GM21786 (cell line): ENCODE measurements around the gene MTX3.

Source experiments
- ATAC-seq: cut with Tn5 transposase; IDR thresholded peaks from one replicate; pipeline ENCODE4 v1.9.1; 2021; ENCODE audit not compliant: unreplicated experiment

MTX3 gene

GRCh38 chr5:79983618-79984017 lies 7.4 kb downstream of the MTX3 start:
- ATAC-seq: no peak

- ATAC-seq: no peak
Observed at GRCh38 chr5:79982136-79982535, 8.9 kb downstream of the MTX3 start.

GRCh38 chr5:79976759-79977515 lies 14.1 kb downstream of the MTX3 start:
- no peak for ATAC-seq

- no peak for ATAC-seq
Observed at GRCh38 chr5:79975422-79975821, 15.6 kb downstream of the MTX3 start.

GRCh38 chr5:79974886-79975285 lies 16.2 kb downstream of the MTX3 start:
- ATAC-seq: no peak

GRCh38 chr5:79973996-79974395 lies 17.1 kb downstream of the MTX3 start:
- no peak for ATAC-seq

GRCh38 chr5:79973511-79973910 lies 17.6 kb downstream of the MTX3 start:
- ATAC-seq: no peak

- ATAC-seq: no peak
Observed at GRCh38 chr5:79971156-79971555, 19.9 kb downstream of the MTX3 start.

GRCh38 chr5:79966448-79966847 lies 24.6 kb downstream of the MTX3 start:
- no peak for ATAC-seq

- ATAC-seq: no peak
Observed at GRCh38 chr5:79964136-79964535, 26.9 kb downstream of the MTX3 start.

- ATAC-seq: no peak
Observed at GRCh38 chr5:79963261-79964061, 27.6 kb downstream of the MTX3 start.

GRCh38 chr5:79962575-79963222 lies 28.4 kb downstream of the MTX3 start:
- no peak for ATAC-seq

GRCh38 chr5:79961716-79962574 lies 29.1 kb downstream of the MTX3 start:
- no peak for ATAC-seq

GRCh38 chr5:79959407-79959806 lies 31.7 kb downstream of the MTX3 start:
- no peak for ATAC-seq

- ATAC-seq: no peak
Observed at GRCh38 chr5:79955941-79956670, 35.0 kb downstream of the MTX3 start.

GRCh38 chr5:79955356-79955895 lies 35.6 kb downstream of the MTX3 start:
- no peak for ATAC-seq

- no peak for ATAC-seq
Observed at GRCh38 chr5:79954620-79955019, 36.4 kb downstream of the MTX3 start.

- ATAC-seq: no peak
Observed at GRCh38 chr5:79947567-79947966, 43.5 kb downstream of the MTX3 start.

- no peak for ATAC-seq
Observed at GRCh38 chr5:79938468-79938867, 52.6 kb downstream of the MTX3 start.

- ATAC-seq: no peak
Observed at GRCh38 chr5:79936646-79937216, 54.3 kb downstream of the MTX3 start.
